Activated CD4-positive, alpha-beta memory T cell treated with anti-CD3 and anti-CD28 coated beads, Interleukin-2, amount 10 ng/mL, durations not matched to agents 7 days and 5 days (primary cell): ENCODE measurements around the gene AIRE. TPM values are rescaled to one million over a fixed set of nuclear protein-coding genes. Genes with fewer than 3 reads are reported as not detected.

ENCODE experiments used
- CTCF ChIA-PET: fragments of 350-600 bp; sonication (Branson Sonifier 250); formaldehyde crosslinking; loops from one replicate; lab custom pipeline; 2021; ENCODE audit warnings: antibody characterized with exemption, inconsistent platforms; lab: Charles Lee
- POLR2A ChIA-PET: fragments of 350-600 bp; sonication (Branson Sonifier 250); formaldehyde crosslinking; loops from one replicate; lab custom pipeline; 2021; ENCODE audit warnings: antibody characterized with exemption; lab: Charles Lee
- DNase-seq: peaks from one replicate; pipeline ENCODE4 v3.0.0-alpha.2; 2020
- H3K27ac Mint-ChIP-seq: one replicate; pipeline ENCODE4 v1.8.0; 2021; ENCODE audit warnings: mild to moderate bottlenecking, mixed read lengths
- H3K27me3 Mint-ChIP-seq: one replicate; pipeline ENCODE4 v1.8.0; 2021; ENCODE audit warnings: mixed read lengths
- H3K36me3 Mint-ChIP-seq: one replicate; pipeline ENCODE4 v1.8.0; 2021; ENCODE audit warnings: low read depth, mixed read lengths
- H3K4me1 Mint-ChIP-seq: one replicate; pipeline ENCODE4 v1.8.0; 2021; ENCODE audit warnings: mixed read lengths
- H3K4me3 Mint-ChIP-seq: one replicate; pipeline ENCODE4 v1.8.0; 2021; ENCODE audit warnings: mild to moderate bottlenecking, mixed read lengths
- H3K9me3 Mint-ChIP-seq: one replicate; pipeline ENCODE4 v1.8.0; 2021; ENCODE audit warnings: mixed read lengths
- total RNA-seq, 2 experiments: library from RNA; stranded (reverse); gene quantifications; one replicate each; pipeline ENCODE4 v1.2.3, GENCODE V29; 2021

The AIRE gene
- total RNA-seq, 2 experiments from 2014 or later, result 0.48 to 0.58 TPM

DNA sequence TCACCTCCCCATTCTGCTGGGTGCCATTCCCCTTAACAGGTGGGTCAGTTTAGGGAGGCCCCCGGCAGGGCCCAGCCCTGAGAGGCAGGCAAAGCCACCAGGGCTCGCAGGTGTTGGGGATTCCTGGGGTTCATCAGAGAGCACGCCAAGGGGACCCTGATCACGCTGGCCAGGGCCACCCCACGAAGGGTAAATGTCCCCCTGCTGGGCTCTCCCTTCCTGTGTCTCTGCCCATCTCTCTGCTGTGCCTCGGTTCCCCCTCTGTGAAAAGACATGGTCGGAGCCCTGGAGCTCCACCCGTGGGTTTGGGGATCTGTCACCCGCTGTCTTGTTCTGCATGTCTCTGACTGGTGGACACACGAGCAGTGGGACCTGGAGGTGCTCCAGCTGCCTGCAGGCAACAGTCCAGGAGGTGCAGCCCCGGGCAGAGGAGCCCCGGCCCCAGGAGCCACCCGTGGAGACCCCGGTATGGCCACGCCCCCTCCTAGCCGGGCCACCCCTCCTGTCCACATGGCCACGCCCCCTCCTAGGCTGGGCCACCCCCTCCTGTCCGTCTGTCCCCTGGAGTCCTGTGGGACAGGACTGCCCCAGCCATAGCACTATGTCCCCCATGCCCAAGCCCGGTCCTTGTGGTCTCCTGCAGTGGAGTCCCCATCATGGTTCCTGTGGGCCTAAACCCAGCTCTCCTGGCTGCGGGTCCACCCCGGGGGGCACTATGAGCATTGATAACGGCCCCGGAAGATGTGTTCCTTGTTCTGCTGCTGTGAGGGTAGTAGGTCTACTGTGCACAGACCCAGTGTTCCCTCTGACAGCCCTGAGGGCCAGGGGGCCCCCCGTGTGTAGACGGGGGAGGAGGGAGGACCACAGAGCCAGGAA, 6.5 kb downstream of the AIRE start:
- Mint-ChIP-seq H3K27me3 (no peaks in the 10 kb centered on the region), H3K27ac (peak overlapping the region; percentile 35), H3K36me3 (no peaks in the 10 kb centered on the region), H3K4me1 (peaks cover 15% of the 10 kb centered on the region), H3K9me3 (no peaks in the 10 kb centered on the region), H3K4me3 (no peak overlapping the region)
- CTCF ChIA-PET, result no interaction called here
- no peak for DNase-seq
- POLR2A ChIA-PET, result no interaction called here

DNA sequence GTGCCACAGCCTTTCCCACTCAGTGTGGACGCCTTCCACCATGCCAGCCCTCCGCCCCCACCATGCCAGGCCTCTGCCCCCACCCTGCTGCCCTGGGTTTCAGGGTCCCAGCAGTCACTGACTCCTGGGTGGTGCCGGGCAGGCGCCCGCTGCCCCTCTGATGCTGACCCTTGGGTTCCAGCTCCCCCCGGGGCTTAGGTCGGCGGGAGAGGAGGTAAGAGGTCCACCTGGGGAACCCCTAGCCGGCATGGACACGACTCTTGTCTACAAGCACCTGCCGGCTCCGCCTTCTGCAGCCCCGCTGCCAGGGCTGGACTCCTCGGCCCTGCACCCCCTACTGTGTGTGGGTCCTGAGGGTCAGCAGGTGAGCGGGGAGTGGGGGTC, 7.1 kb downstream of the AIRE start:
- no peak overlapping the region for H3K4me3 Mint-ChIP-seq
- CTCF ChIA-PET, result no interaction called here

GRCh38 chr21:44293551-44294231, 8.0 kb downstream of the AIRE start:
- peak; percentile 42 for DNase-seq
- H3K36me3 Mint-ChIP-seq, result no peaks in the 10 kb centered on the region
- no peaks in the 10 kb centered on the region for H3K9me3 Mint-ChIP-seq
- H3K4me3 Mint-ChIP-seq, result no peak overlapping the region
- no peak overlapping the region for H3K27ac Mint-ChIP-seq
- CTCF ChIA-PET, result no interaction called here
- POLR2A ChIA-PET, result no interaction called here
- no peaks in the 10 kb centered on the region for H3K27me3 Mint-ChIP-seq
- H3K4me1 Mint-ChIP-seq, result peaks cover 30% of the 10 kb centered on the region

More for the DNA sequence above, 7.1 kb downstream of the AIRE start:
- no peak for DNase-seq
- Mint-ChIP-seq H3K9me3 (no peaks in the 10 kb centered on the region), H3K27me3 (no peaks in the 10 kb centered on the region), H3K36me3 (no peaks in the 10 kb centered on the region), H3K4me1 (peaks cover 21% of the 10 kb centered on the region), H3K27ac (no peak overlapping the region)
- POLR2A ChIA-PET, result no interaction called here

GRCh38 chr21:44294391-44295162, 8.9 kb downstream of the AIRE start:
- H3K27me3 Mint-ChIP-seq, result no peaks in the 10 kb centered on the region
- no peak for DNase-seq
- POLR2A ChIA-PET, result no interaction called here

GRCh38 chr21:44295163-44295573, 9.5 kb downstream of the AIRE start:
- CTCF ChIA-PET, result interaction anchor here (1.3 kb wide), 1 partner anchor 18 kb away, joined by 3 read pairs; no protein-coding TSS in a partner anchor
- Mint-ChIP-seq H3K4me3 (no peak overlapping the region), H3K4me1 (peaks cover 36% of the 10 kb centered on the region), H3K27ac (peak overlapping the region; percentile 6), H3K9me3 (no peaks in the 10 kb centered on the region), H3K27me3 (no peaks in the 10 kb centered on the region), H3K36me3 (no peaks in the 10 kb centered on the region)
- DNase-seq, result no peak
- POLR2A ChIA-PET, result interaction anchor here (1.8 kb wide), 1 partner anchor 8 kb away, joined by 4 read pairs; no protein-coding TSS in a partner anchor

More at GRCh38 chr21:44294391-44295162, 8.9 kb downstream of the AIRE start:
- Mint-ChIP-seq H3K4me3 (no peak overlapping the region), H3K36me3 (no peaks in the 10 kb centered on the region), H3K9me3 (no peaks in the 10 kb centered on the region), H3K27ac (no peak overlapping the region), H3K4me1 (peaks cover 36% of the 10 kb centered on the region)
- CTCF ChIA-PET, result no interaction called here

GRCh38 chr21:44295646-44296045, 10.0 kb downstream of the AIRE start:
- no peaks in the 10 kb centered on the region for H3K9me3 Mint-ChIP-seq
- DNase-seq, result no peak
- peak overlapping the region; percentile 6 for H3K27ac Mint-ChIP-seq
- peaks cover under 1% of the 10 kb centered on the region for H3K36me3 Mint-ChIP-seq
- no peak overlapping the region for H3K4me3 Mint-ChIP-seq
- CTCF ChIA-PET, result interaction anchor here (1.3 kb wide), 1 partner anchor 18 kb away, joined by 3 read pairs; no protein-coding TSS in a partner anchor
- POLR2A ChIA-PET, result interaction anchor here (1.8 kb wide), 1 partner anchor 9 kb away, joined by 4 read pairs; no protein-coding TSS in a partner anchor
- no peaks in the 10 kb centered on the region for H3K27me3 Mint-ChIP-seq
- peaks cover 36% of the 10 kb centered on the region for H3K4me1 Mint-ChIP-seq

GRCh38 chr21:44296103-44296519, 10.4 kb downstream of the AIRE start:
- ChIA-PET CTCF (interaction anchor here (1.3 kb wide), 1 partner anchor 19 kb away, joined by 3 read pairs; no protein-coding TSS in a partner anchor), POLR2A (interaction anchor here (1.8 kb wide), 1 partner anchor 9 kb away, joined by 4 read pairs; no protein-coding TSS in a partner anchor)
- H3K4me3 Mint-ChIP-seq, result no peak overlapping the region
- H3K36me3 Mint-ChIP-seq, result peaks cover 3% of the 10 kb centered on the region
- no peaks in the 10 kb centered on the region for H3K9me3 Mint-ChIP-seq
- H3K27me3 Mint-ChIP-seq, result no peaks in the 10 kb centered on the region
- DNase-seq, result no peak
- H3K4me1 Mint-ChIP-seq, result peaks cover 41% of the 10 kb centered on the region
- no peak overlapping the region for H3K27ac Mint-ChIP-seq

DNA sequence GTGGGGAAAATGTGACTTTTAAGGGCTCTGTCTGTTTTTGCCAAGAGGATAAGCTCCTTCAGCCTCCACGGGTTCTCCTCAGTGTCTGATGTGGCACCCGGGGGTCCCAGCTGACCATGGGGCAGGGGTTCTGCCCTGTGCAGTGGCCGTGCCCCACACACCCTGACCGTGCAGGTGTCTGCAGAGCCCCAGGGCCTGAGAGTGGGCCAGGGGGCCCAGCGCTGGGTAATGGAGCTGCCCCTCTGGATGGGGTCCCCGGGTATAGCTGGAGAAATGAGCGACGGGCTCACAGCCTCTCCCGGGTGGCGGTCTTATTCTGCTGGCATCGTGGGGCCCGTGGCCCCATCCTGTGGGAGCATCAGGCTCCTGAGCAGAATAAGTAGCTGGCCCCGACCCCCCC, 11.2 kb downstream of the AIRE start:
- ChIA-PET POLR2A (interaction anchor here (1.0 to 2.1 kb wide), 3 partner anchors 10 to 42 kb away, joined by 3 to 4 read pairs (median 4); no protein-coding TSS in a partner anchor), CTCF (interaction anchor here (1.2 to 1.7 kb wide), 2 partner anchors 203 to 317 kb away, joined by 4 to 5 read pairs; no protein-coding TSS in a partner anchor)
- Mint-ChIP-seq H3K36me3 (peaks cover 3% of the 10 kb centered on the region), H3K4me1 (peaks cover 49% of the 10 kb centered on the region), H3K27ac (no peak overlapping the region), H3K27me3 (no peaks in the 10 kb centered on the region), H3K4me3 (no peak overlapping the region), H3K9me3 (no peaks in the 10 kb centered on the region)
- no peak for DNase-seq

GRCh38 chr21:44297525-44298290, 12.0 kb downstream of the AIRE start:
- peaks cover 7% of the 10 kb centered on the region for H3K36me3 Mint-ChIP-seq
- POLR2A ChIA-PET, result interaction anchor here (1.0 to 2.1 kb wide), 2 partner anchors 29 to 41 kb away, joined by 3 to 4 read pairs; no protein-coding TSS in a partner anchor

GRCh38 chr21:44298301-44298700, 12.6 kb downstream of the AIRE start:
- no peak overlapping the region for H3K4me3 Mint-ChIP-seq
- peak overlapping the region; percentile 67 for H3K27ac Mint-ChIP-seq
- no peaks in the 10 kb centered on the region for H3K27me3 Mint-ChIP-seq
- ChIA-PET POLR2A (interaction anchor here (2.1 kb wide), 1 partner anchor 40 kb away, joined by 4 read pairs; no protein-coding TSS in a partner anchor), CTCF (interaction anchor here (0.6 to 1.7 kb wide), 8 partner anchors 29 to 381 kb away, joined by 3 to 5 read pairs (median 4); no protein-coding TSS in a partner anchor)
- no peak for DNase-seq
- H3K4me1 Mint-ChIP-seq, result peaks cover 57% of the 10 kb centered on the region
- H3K36me3 Mint-ChIP-seq, result peaks cover 7% of the 10 kb centered on the region
- no peaks in the 10 kb centered on the region for H3K9me3 Mint-ChIP-seq

More at GRCh38 chr21:44297525-44298290, 12.0 kb downstream of the AIRE start:
- CTCF ChIA-PET, result interaction anchor here (0.6 to 1.7 kb wide), 8 partner anchors 28 to 381 kb away, joined by 3 to 5 read pairs (median 4); no protein-coding TSS in a partner anchor
- H3K4me3 Mint-ChIP-seq, result no peak overlapping the region
- peaks cover 55% of the 10 kb centered on the region for H3K4me1 Mint-ChIP-seq
- DNase-seq, result peak; percentile 79
- no peaks in the 10 kb centered on the region for H3K9me3 Mint-ChIP-seq
- no peaks in the 10 kb centered on the region for H3K27me3 Mint-ChIP-seq
- peak overlapping the region; percentile 67 for H3K27ac Mint-ChIP-seq

- no peaks in the 10 kb centered on the region for H3K9me3 Mint-ChIP-seq
- DNase-seq, result no peak
- CTCF ChIA-PET, result interaction anchor here (0.8 kb wide), 1 partner anchor 221 kb away, joined by 4 read pairs; no protein-coding TSS in a partner anchor
- POLR2A ChIA-PET, result interaction anchor here (2.1 kb wide), 1 partner anchor 40 kb away, joined by 4 read pairs; no protein-coding TSS in a partner anchor
- no peaks in the 10 kb centered on the region for H3K27me3 Mint-ChIP-seq
- peaks cover 62% of the 10 kb centered on the region for H3K4me1 Mint-ChIP-seq
- H3K36me3 Mint-ChIP-seq, result peaks cover 13% of the 10 kb centered on the region
- peak overlapping the region; percentile 96 for H3K27ac Mint-ChIP-seq
- H3K4me3 Mint-ChIP-seq, result peak overlapping the region; percentile 83
These were observed 13.4 kb downstream of the AIRE start for GRCh38 chr21:44299085-44299457.
